Gastrocnemius medialis (tissue), 4 donors: ENCODE data around the gene QSOX2.

Experiments
- CTCF ChIP-seq, 5 experiments: fragments of 450-650 bp in 3 of 5; fragments of 200-600 bp in 2 of 5; sonication (generic) in 2 of 5; IDR thresholded peaks in 4 of 5; conservative IDR thresholded peaks in 1 of 5; 1 replicate in 4 of 5; 2 replicates in 1 of 5; pipeline ENCODE4 v1.5.1; 2016 to 2019; ENCODE audit warnings: antibody characterized with exemption in 5 of 5, mild to moderate bottlenecking in 3 of 5, moderate library complexity in 3 of 5
- POLR2A ChIP-seq, 2 donors: fragments of 450-650 bp; IDR thresholded peaks; one replicate each; pipeline ENCODE4 v1.6.1; 2017; ENCODE audit warnings: antibody characterized with exemption in 2 of 2, mild to moderate bottlenecking in 2 of 2, moderate library complexity in 2 of 2

DNA sequence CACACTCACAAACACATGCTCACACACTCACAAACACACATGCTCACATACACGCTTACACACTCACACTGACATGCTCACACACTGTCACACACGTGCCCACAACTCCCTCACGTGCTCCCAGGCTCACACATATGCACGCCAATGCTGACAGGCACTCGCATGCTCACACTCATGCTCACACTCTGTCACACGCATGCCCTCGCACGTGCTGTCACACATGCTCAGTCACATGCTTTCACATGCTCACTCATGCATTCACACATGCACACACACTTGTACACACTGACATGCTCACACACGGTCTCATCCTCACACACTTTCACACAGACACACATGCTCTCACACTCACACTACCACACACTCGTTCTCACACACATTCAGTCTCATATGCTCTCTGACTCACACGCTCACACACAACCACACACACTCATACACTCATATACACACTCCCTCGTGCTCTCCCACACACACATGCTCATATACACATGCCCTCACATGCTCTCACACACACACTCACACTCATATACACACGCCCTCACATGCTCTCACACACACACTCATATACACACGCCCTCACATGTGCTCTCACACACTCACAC is 48.0 kb upstream of the QSOX2 start:
- TF ChIP-seq CTCF (IDR thresholded peaks at IDR 0.05 in 4 of 5, conservative IDR thresholded peaks at IDR 0.05 in 1 of 5) (no peak), POLR2A (IDR thresholded peaks at IDR 0.05) (no peak)
